ENCODE results near the gene ADRA1B. TPM values are rescaled to one million over a fixed set of nuclear protein-coding genes. Genes with fewer than 3 reads are reported as not detected.

ADRA1B gene
- total RNA-seq, 4 donors from 2014 or later: 1.7 to 12.2 (median 5.2) TPM

GRCh38 chr5:159951834-159952233 lies 35.6 kb downstream of the ADRA1B start:
- H3K36me3 ChIP-seq: no peaks in the 10 kb centered on the region
- H3K9me3 ChIP-seq: no peaks in the 10 kb centered on the region
- no peaks in the 10 kb centered on the region for H3K4me1 ChIP-seq
- TF ChIP-seq POLR2A (IDR thresholded peaks at IDR 0.05): no peak
- no peak for TF ChIP-seq CTCF (IDR thresholded peaks at IDR 0.05)
- DNase-seq: no peak
- no peaks in the 10 kb centered on the region for H3K27me3 ChIP-seq
- H3K27ac ChIP-seq: no peak overlapping the region
- H3K4me3 ChIP-seq: no peak overlapping the region

GRCh38 chr5:159953609-159954008 lies 37.3 kb downstream of the ADRA1B start:
- TF ChIP-seq CTCF (IDR thresholded peaks at IDR 0.05): no peak
- no peak for TF ChIP-seq POLR2A (IDR thresholded peaks at IDR 0.05)
- DNase-seq: no peak
- H3K9me3 ChIP-seq: no peaks in the 10 kb centered on the region
- no peak overlapping the region for H3K27ac ChIP-seq
- H3K27me3 ChIP-seq: no peaks in the 10 kb centered on the region
- no peak overlapping the region for H3K4me3 ChIP-seq
- no peaks in the 10 kb centered on the region for H3K4me1 ChIP-seq
- no peaks in the 10 kb centered on the region for H3K36me3 ChIP-seq

GRCh38 chr5:159955056-159955624 lies 38.9 kb downstream of the ADRA1B start:
- no peak for DNase-seq

GRCh38 chr5:159956074-159956473 lies 39.8 kb downstream of the ADRA1B start:
- Histone ChIP-seq H3K27me3 (no peaks in the 10 kb centered on the region), H3K36me3 (no peaks in the 10 kb centered on the region), H3K27ac (no peak overlapping the region), H3K9me3 (no peaks in the 10 kb centered on the region), H3K4me3 (no peak overlapping the region), H3K4me1 (no peaks in the 10 kb centered on the region)
- TF ChIP-seq POLR2A (IDR thresholded peaks at IDR 0.05) (no peak), CTCF (IDR thresholded peaks at IDR 0.05) (no peak)
- no peak for DNase-seq

More at GRCh38 chr5:159955056-159955624, 38.9 kb downstream of the ADRA1B start:
- TF ChIP-seq POLR2A (IDR thresholded peaks at IDR 0.05) (no peak), CTCF (IDR thresholded peaks at IDR 0.05) (no peak)
- no peaks in the 10 kb centered on the region for H3K27me3 ChIP-seq
- H3K36me3 ChIP-seq: no peaks in the 10 kb centered on the region
- H3K27ac ChIP-seq: no peak overlapping the region
- H3K4me1 ChIP-seq: no peaks in the 10 kb centered on the region
- H3K9me3 ChIP-seq: no peaks in the 10 kb centered on the region
- H3K4me3 ChIP-seq: no peak overlapping the region

- Histone ChIP-seq H3K27me3 (no peaks in the 10 kb centered on the region), H3K27ac (no peak overlapping the region), H3K36me3 (no peaks in the 10 kb centered on the region), H3K9me3 (no peaks in the 10 kb centered on the region), H3K4me1 (no peaks in the 10 kb centered on the region), H3K4me3 (no peak overlapping the region)
- TF ChIP-seq CTCF (IDR thresholded peaks at IDR 0.05): no peak
- no peak for TF ChIP-seq POLR2A (IDR thresholded peaks at IDR 0.05)
- no peak for DNase-seq
Observed at GRCh38 chr5:159961176-159962160, 45.2 kb downstream of the ADRA1B start.

Measured in Peyer's patch (tissue), 4 donors.